Endothelial cell of umbilical vein (primary cell): ENCODE data around the gene DENND5A. TPM values are rescaled to one million over a fixed set of nuclear protein-coding genes. Genes with fewer than 3 reads are reported as not detected.

Source experiments
- BruUV-seq: library from RNA; stranded (reverse); fragments of 400-500 nt; replicated peaks from 2 replicates; lab custom pipeline; 2021; lab: Mats Ljungman, UMichigan
- CTCF ChIA-PET: fragments of 300-600, 350-600 bp; sonication (Branson Sonifier 250); formaldehyde crosslinking; loops from one replicate; lab custom pipeline; 2021; ENCODE audit warnings: antibody characterized with exemption, inconsistent platforms; lab: Charles Lee
- POLR2A ChIA-PET: fragments of 300-600, 350-600 bp; sonication (Branson Sonifier 250); formaldehyde crosslinking; loops from one replicate; lab custom pipeline; 2021; ENCODE audit warnings: antibody characterized with exemption, inconsistent platforms; lab: Charles Lee
- DNase-seq: peaks from one replicate; pipeline ENCODE4 v3.0.0-alpha.2; 2011; ENCODE audit warnings: low read depth, low spot score
- FAIRE-seq: peaks from 2 replicates; lab custom pipeline; 2011; peaks lifted over from hg19 to GRCh38; lab: Jason Lieb, UNC
- H2AFZ ChIP-seq: 2 replicates; pipeline ENCODE4 v1.6.0; 2012; ENCODE audit warnings: low read depth, low read length, control low read depth, inconsistent platforms
- H3K27ac ChIP-seq: 2 replicates; pipeline ENCODE4 v1.5.1; 2011; ENCODE audit warnings: low read depth, mild to moderate bottlenecking, control low read depth, low read length, moderate library complexity; ENCODE audit not compliant: insufficient read depth
- H3K27me3 ChIP-seq, 2 experiments: 2 replicates each; pipeline versions ENCODE4 v1.6.0 to v1.6.1; 2011; ENCODE audit warnings: low read length in 2 of 2, mixed read lengths in 1 of 2; ENCODE audit not compliant: control insufficient read depth in 2 of 2, insufficient read depth in 2 of 2
- H3K36me3 ChIP-seq, 2 experiments: 2 replicates in 1 of 2; 3 replicates in 1 of 2; pipeline ENCODE4 v1.5.1; 2011; ENCODE audit warnings: low read length in 2 of 2, mild to moderate bottlenecking in 1 of 2, moderate library complexity in 1 of 2; ENCODE audit not compliant: control insufficient read depth in 2 of 2, insufficient read depth in 2 of 2; ENCODE audit errors: extremely low read depth in 1 of 2
- H3K4me1 ChIP-seq: 3 replicates; pipeline ENCODE4 v1.5.1; 2011; ENCODE audit warnings: mild to moderate bottlenecking, low read length; ENCODE audit not compliant: control insufficient read depth, insufficient read depth; ENCODE audit errors: extremely low read depth
- H3K4me2 ChIP-seq: 2 replicates; pipeline ENCODE4 v1.6.1; 2011; ENCODE audit warnings: low read length, control low read depth, mixed read lengths; ENCODE audit not compliant: insufficient read depth
- H3K4me3 ChIP-seq, 3 experiments: fragments of 200-600 bp in 1 of 3; sonication (generic), shearing (Covaris generic) in 1 of 3; replicated peaks in 1 of 3; 2 replicates each; pipeline ENCODE4 v1.5.1; 2011 to 2016; ENCODE audit warnings: control low read depth in 3 of 3, low read length in 3 of 3, mild to moderate bottlenecking in 2 of 3, inconsistent platforms in 1 of 3, low read depth in 1 of 3, moderate library complexity in 1 of 3; ENCODE audit not compliant: insufficient read depth in 1 of 3
- H3K79me2 ChIP-seq: 2 replicates; pipeline ENCODE4 v1.6.0; 2012; ENCODE audit warnings: low read length, inconsistent platforms; ENCODE audit not compliant: control insufficient read depth, insufficient read depth
- H3K9ac ChIP-seq: replicated peaks from 2 replicates; pipeline ENCODE3; 2011; ENCODE audit warnings: low read length, control low read depth; ENCODE audit not compliant: insufficient read depth; ENCODE audit errors: extremely low read depth
- H3K9me1 ChIP-seq: replicated peaks from 3 replicates; pipeline ENCODE4 v1.6.0; 2011; ENCODE audit warnings: mild to moderate bottlenecking, low read length; ENCODE audit not compliant: control insufficient read depth, insufficient read depth; ENCODE audit errors: extremely low read depth
- H3K9me3 ChIP-seq: replicated peaks from 2 replicates; pipeline ENCODE4 v1.5.1; 2012; ENCODE audit warnings: low read length, inconsistent platforms; ENCODE audit not compliant: control insufficient read depth, insufficient read depth
- H4K20me1 ChIP-seq: replicated peaks from 2 replicates; pipeline ENCODE3; 2011; ENCODE audit warnings: mild to moderate bottlenecking, low read length; ENCODE audit not compliant: control insufficient read depth, insufficient read depth; ENCODE audit errors: extremely low read depth
- EZH2 ChIP-seq: IDR thresholded peaks from 2 replicates; pipeline ENCODE4 v1.6.1; 2012; ENCODE audit warnings: borderline replicate concordance, low read depth, mild to moderate bottlenecking, moderate library complexity, low read length, inconsistent platforms; ENCODE audit not compliant: severe bottlenecking
- FOS ChIP-seq: IDR thresholded peaks from 2 replicates; pipeline ENCODE4 v1.6.1; 2011; ENCODE audit warnings: mild to moderate bottlenecking, low read length, moderate library complexity, borderline replicate concordance; ENCODE audit not compliant: insufficient read depth
- GATA2 ChIP-seq: IDR thresholded peaks from 2 replicates; pipeline ENCODE4 v1.7.0; 2011; ENCODE audit warnings: low read depth, mild to moderate bottlenecking, moderate library complexity, mixed read lengths, low read length; ENCODE audit not compliant: insufficient read length, insufficient read depth
- JUN ChIP-seq: IDR thresholded peaks from 2 replicates; pipeline ENCODE4 v1.6.1; 2011; ENCODE audit warnings: borderline replicate concordance, low read depth; ENCODE audit not compliant: insufficient read length, insufficient read depth
- MYC ChIP-seq: IDR thresholded peaks from one replicate; pipeline ENCODE4 v1.6.1; 2011; ENCODE audit warnings: mild to moderate bottlenecking, low read depth, low read length
- POLR2A ChIP-seq: IDR thresholded peaks from 2 replicates; pipeline ENCODE4 v1.6.1; 2012; ENCODE audit warnings: low read depth, mild to moderate bottlenecking, control low read depth, low read length
- POLR2AphosphoS5 ChIP-seq: IDR thresholded peaks from 2 replicates; pipeline ENCODE4 v1.6.1; 2012; ENCODE audit warnings: low read depth, mild to moderate bottlenecking, control low read depth, low read length, moderate library complexity; ENCODE audit not compliant: insufficient read depth
- dilution Hi-C: fragments of 300-500 bp; cut with MboI; formaldehyde crosslinking; loops from one replicate; pipeline ENCODE4 v1.15.0; 2019; ENCODE audit warnings: low sequenced_read_pairs; ENCODE audit not compliant: extremely low pct_ligation_motif_present
- intact Hi-C: fragments of 100-400 bp; cut with micrococcal nuclease; formaldehyde crosslinking; loops from one replicate; pipeline ENCODE4 v1.10.0; 2022
- polyA plus RNA-seq, 4 experiments: library from polyadenylated mRNA; depleted of rRNA in 3 of 4; stranded (reverse) in 3 of 4; unstranded in 1 of 4; fragments of >200 nt; gene quantifications; 2 replicates each; pipeline versions ENCODE4 v1.2.1 to v1.2.3, GENCODE V29; 2011 to 2012; ENCODE audit warnings: missing spikeins in 1 of 4
- total RNA-seq: library from RNA; stranded (reverse); gene quantifications from 2 replicates; pipeline ENCODE4 v1.2.3, GENCODE V29; 2021
- TF ChIP-seq, protein P1 (sequence below): IDR thresholded peaks from 2 replicates; pipeline ENCODE4 v1.6.1; 2011; ENCODE audit not compliant: insufficient read depth, insufficient read length
- TF ChIP-seq, protein P2 (sequence below), 2 donors: IDR thresholded peaks; 1 replicate in 1 of 2; 2 replicates in 1 of 2; pipeline ENCODE4 v1.5.1; 2011; ENCODE audit warnings: low read length in 2 of 2, mild to moderate bottlenecking in 2 of 2, moderate library complexity in 2 of 2, control low read depth in 1 of 2, inconsistent platforms in 1 of 2, low read depth in 1 of 2; ENCODE audit not compliant: insufficient read depth in 1 of 2; ENCODE audit errors: extremely low read depth in 1 of 2

Gene DENND5A
- total and polyA plus RNA-seq, 2 donors (not counting 3 experiments of a cell fraction or from before 2014, with no cell fraction given), result 116 to 220 TPM

DNA sequence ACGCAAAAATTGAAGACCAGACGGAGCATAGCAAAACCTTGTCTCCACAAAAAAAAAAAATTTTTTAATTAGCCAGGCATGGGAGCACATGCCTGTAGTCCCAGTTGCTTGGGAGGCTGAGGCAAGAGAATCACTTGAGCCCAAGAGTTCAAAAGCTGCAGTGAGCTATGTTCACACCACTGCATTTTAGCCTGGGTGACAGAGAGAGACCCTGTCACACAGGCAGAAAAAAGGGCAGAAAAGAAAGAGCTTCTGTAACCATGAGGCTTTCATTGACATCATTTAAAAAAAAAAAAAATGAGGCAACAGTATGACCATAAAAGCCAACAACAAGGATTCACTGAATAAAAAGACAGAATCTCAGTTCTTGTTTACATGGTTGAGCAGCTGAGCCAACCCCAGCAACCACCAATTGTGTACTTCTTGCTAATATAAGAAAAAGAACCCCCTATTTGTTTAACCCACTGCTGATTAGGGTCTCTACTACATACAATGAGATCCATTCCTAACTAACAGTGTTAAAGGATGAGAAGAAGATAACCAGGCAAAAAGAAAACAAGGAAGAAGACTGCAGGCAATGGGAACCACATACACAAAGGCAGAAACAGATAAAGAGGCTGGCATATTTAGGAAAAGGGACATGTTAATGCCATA is 87.6 kb downstream of the DENND5A start:
- Histone ChIP-seq H3K9ac (no peak overlapping the region), H3K9me1 (no peaks in the 10 kb centered on the region), H3K4me1 (peaks cover 15% of the 10 kb centered on the region), H4K20me1 (no peaks in the 10 kb centered on the region), H3K36me3 (peaks cover 6 to 18% of the 10 kb centered on the region in 2 experiments), H3K4me3 (no peak overlapping the region), H3K9me3 (no peaks in the 10 kb centered on the region), H2AFZ (no peak overlapping the region), H3K79me2 (peaks cover 2% of the 10 kb centered on the region), H3K27ac (no peak overlapping the region), H3K27me3 (no peaks in the 10 kb centered on the region), H3K4me2 (no peak overlapping the region)
- POLR2A ChIA-PET, result no interaction called here
- dilution Hi-C loops (no loop called here), intact Hi-C loops (loop anchor here (10.0 kb wide), 1 partner anchor 207 kb away; the partner anchor contains the start of gene IPO7)
- FAIRE-seq (no peak), DNase-seq (no peak)
- CTCF ChIA-PET, result interaction anchor here (0.9 to 1.2 kb wide), 2 partner anchors 12 to 329 kb away, joined by 3 to 4 read pairs; no protein-coding TSS in a partner anchor
- TF ChIP-seq MYC (no peak), GATA2 (no peak), EZH2 (no peak), FOS (no peak), JUN (no peak), POLR2AphosphoS5 (no peak), POLR2A (no peak)
- TF ChIP-seq, protein P1, sequence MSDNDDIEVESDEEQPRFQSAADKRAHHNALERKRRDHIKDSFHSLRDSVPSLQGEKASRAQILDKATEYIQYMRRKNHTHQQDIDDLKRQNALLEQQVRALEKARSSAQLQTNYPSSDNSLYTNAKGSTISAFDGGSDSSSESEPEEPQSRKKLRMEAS, result no peak
- TF ChIP-seq, protein P2, sequence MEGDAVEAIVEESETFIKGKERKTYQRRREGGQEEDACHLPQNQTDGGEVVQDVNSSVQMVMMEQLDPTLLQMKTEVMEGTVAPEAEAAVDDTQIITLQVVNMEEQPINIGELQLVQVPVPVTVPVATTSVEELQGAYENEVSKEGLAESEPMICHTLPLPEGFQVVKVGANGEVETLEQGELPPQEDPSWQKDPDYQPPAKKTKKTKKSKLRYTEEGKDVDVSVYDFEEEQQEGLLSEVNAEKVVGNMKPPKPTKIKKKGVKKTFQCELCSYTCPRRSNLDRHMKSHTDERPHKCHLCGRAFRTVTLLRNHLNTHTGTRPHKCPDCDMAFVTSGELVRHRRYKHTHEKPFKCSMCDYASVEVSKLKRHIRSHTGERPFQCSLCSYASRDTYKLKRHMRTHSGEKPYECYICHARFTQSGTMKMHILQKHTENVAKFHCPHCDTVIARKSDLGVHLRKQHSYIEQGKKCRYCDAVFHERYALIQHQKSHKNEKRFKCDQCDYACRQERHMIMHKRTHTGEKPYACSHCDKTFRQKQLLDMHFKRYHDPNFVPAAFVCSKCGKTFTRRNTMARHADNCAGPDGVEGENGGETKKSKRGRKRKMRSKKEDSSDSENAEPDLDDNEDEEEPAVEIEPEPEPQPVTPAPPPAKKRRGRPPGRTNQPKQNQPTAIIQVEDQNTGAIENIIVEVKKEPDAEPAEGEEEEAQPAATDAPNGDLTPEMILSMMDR (IDR thresholded peaks at IDR 0.05; ENCODE audit: extremely low read depth in 1 of 2, insufficient read depth in 1 of 2, low read depth in 1 of 2, low read length in 2 of 2), result no peak
- BruUV-seq, result no TSS peak
